ENCODE measurements around the gene RPL37A.

- TF ChIP-seq GATA3 (IDR thresholded peaks at IDR 0.05; ENCODE audit: low read depth, low read length) (no peak), GATA2 (IDR thresholded peaks at IDR 0.05; ENCODE audit: low read depth, low read length) (no peak)
These were observed 52.8 kb downstream of the RPL37A start for GRCh38 chr2:216551234-216552068.

Measured in SH-SY5Y (cell line).